HuH-7.5 (cell line): Measurements from ENCODE around the gene LENG1.
"Not testable (repeated sequence)": the region's sequence is repeated elsewhere in the genome, so short reads cannot be mapped to it uniquely, and the experiment has no call there.

Experiments used
- DNase-seq: peaks from one replicate; pipeline ENCODE4 v3.0.0; 2011; ENCODE audit warnings: low spot score

Gene LENG1

DNA sequence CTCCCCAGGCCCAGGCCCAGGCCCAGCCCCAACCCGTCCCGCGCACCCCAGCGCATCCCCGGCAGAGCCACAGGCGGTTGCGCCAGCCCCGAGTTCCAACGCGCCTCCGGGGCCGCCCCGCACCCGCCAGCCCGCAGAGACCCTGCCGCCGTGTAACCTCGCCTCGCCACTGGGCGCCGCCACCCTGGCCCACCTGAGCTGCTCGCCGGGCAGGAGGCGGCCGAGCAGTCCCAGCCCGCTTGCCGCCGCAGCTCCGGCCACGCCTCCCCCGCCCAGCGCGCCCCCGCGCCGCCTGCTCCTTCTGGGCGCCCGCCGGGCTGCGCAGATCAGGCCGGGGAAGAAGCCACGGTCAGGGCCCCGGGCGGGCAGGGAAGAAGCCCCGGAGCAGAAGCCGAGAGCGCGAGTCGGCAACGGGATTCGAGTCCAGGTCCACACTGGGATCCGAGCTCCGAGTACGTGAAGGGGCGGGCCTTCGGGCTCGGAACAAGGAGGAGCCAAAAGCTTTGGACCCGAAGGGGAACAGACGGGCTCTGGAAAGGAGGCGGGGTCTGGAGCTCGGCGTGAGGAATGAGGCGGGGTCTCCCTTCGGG is 29.7 kb upstream of the LENG1 start, which contains the start of gene MBOAT7:
Gene MBOAT7 (minus strand): TSS at position 436 of the 590 bp plus-strand sequence. CDS start 1,072 bp downstream, outside the sequence.
- no peak for DNase-seq

DNA sequence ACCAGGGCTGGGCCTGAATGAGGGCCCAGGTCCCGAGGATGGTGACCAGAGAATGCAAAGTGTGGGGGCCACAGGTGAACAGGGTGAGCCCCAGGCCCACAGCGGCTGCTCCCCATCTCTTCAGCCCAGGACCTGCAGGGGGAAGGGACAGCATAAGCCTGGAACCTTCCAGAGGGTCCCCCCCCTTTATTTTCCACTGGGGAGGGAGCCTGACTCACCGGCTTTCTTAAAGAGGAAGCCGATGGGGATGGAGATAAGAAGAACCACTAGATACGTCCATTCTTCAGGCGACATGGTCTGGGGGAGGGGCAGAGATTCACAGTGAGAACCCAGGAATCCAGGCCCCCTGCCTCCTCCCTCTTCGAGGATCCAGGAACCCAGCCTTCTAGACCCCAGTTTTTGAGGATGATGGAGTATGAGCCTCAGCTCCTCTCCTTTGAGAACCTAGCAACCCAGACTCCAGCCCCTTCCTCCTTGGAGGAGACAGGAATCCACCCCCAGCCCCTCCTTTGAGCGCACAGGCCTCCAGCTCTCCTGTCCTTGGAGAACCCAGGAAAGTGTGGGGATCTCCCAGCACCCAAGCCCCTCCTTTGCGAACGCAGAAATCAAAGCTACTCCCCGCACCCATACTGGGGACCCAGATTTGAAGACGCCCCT is 28.8 kb upstream of the LENG1 start:
- no peak for DNase-seq

DNA sequence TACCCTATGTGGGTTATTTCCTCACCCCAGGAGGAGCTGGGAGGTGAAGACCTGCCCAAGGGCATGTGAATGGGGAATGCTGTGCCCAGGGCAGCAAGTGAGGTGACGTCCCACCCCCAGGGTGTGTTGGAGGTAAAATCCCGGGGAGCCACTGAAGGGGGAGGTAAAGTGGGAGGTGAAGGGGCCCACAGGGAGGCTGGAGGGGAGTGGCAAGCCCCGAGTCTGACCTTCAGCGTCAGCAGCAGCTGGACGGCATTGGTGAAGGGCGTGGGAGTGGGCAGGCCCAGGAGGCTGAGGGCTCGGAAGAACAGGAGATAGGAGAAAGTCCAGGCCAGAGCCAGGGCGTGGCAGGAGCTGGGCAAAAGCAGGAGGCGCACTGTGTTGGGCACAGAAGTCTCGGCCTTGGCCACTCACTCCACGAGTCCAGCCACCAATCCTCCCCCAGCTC is 27.4 kb upstream of the LENG1 start:
- DNase-seq = no peak

DNA sequence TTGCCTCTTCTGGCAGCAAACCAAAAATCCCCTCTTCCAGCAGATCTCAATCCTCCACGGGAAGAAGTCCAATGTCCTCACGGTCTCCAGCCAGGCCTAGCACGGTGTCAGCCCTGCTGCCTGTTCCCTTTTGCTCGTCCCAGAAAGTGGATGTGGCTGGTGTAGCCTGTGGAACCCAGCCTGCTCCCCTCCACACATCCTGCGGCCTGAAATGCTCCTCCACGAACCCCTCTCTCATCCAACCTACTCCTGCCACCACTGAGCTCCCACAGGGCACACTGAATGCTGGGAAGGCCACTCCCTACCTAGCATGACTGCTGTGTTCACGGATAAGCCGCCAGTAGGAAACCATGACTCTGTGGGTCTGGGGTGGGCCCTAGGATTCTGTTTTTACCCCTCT is 26.8 kb upstream of the LENG1 start:
- DNase-seq = no peak

DNA sequence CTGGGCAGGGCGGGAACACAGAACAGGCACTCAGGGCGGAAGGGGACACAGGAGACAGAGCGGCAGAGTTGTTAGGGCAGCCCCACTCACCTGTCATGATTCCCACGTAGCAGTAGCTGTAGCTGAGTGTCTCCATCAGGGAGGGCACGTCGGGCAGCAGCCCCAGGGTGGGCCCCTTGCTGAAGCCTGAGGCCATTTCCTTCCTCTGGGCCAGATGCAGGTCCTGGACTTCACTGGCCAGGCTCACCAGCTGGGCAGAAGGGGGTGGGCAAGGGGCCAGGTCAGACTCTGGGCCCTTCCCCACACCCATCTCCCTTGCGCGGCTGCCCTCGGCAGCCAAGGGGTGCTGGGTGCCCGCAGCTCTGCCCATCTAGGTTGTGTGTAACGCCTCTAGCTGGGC is 23.9 kb upstream of the LENG1 start:
- DNase-seq = no peak

DNA sequence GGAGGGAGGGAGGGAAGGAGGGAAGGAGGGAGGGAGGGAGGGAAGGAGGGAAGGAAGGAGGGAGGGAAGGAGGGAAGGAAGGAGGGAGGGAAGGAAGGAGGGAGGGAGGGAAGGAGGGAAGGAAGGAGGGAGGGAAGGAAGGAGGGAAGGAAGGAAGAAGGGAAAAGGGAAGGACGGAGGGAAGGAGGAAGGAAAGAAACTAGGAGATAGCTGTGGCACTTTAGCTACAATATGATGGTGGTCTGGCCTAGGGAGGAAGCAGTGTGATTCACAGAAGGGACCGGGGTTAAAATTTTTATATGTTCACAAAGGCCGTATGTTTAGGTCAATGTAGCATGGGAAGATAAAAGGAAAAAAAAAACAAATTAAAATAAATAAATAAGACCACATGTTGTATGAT is 22.4 kb upstream of the LENG1 start:
- DNase-seq = not testable (repeated sequence)

DNA sequence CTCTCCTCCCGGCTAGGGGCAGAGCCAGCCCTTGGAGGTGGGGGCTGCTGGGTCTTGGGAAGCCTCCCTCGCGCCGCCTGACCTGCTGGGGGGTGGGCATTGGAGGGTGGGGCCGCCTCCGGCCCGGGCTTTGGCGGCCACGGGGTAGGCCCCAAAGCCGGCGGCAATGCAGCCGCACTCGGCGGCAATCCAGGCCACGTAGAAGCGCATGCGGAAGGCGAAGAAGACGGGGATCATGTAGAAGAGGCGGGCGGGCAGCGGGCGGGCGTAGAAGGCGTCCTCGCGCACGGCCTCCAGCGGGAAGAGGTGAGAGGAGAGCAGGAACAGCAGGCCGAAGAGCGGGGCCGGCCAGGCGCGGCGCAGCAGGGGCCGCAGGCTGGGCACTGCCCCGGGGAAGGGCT is 21.2 kb upstream of the LENG1 start:
- no peak for DNase-seq

DNA sequence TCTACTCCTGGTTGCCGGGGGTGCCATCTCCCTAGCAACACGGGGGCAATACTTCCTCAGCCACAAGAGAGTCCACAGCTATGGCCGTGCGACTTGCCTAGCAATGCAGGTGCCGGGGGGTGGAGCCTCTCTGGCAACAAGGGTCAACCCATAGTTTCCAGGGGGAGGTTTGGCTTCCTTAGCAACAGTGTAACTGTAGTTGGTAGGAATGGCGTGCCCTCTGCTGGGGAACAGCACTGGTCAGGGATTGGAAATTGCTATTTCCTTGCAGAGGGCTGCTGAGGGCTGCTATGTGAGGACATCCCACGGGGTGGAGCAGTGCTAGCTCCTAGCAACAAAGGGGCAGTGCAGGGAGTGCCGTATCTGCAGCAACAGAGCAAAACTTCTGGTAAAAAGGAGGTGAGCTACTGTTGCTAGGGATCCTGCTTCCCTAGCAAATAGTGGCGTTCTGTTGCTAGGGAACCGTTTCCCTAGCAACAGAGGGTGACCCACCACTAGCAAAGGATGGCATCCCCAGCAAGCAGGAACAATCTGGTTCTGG is 20.5 kb upstream of the LENG1 start:
- no peak for DNase-seq

DNA sequence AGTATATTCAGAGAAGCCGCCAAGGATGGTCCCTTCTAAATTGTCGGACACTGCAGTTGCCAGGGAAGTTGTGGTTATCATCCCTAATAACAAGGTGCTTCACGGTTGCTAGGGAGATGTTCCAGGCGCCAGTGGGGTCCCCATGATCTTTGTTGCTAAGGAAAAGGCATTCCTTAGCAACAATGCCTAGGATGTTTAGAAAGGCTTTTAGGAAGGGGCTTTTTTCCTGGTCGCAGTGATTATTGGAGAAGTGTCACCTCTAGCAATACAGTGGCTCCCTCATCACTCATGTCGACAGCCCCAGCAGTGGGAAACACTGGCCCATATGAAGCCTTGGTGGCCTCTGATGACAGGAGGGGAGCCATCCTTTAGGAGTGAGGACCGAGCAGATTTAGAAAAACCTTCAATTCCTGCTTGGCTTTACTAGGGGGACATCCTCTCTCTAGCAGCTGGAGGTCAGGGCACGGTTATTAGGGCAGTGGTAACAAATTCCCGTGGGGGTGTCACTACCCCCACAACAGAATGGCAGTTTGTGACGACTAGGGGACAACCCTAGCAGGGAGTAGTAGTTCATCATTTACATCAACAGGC is 19.8 kb upstream of the LENG1 start:
- no peak for DNase-seq

DNA sequence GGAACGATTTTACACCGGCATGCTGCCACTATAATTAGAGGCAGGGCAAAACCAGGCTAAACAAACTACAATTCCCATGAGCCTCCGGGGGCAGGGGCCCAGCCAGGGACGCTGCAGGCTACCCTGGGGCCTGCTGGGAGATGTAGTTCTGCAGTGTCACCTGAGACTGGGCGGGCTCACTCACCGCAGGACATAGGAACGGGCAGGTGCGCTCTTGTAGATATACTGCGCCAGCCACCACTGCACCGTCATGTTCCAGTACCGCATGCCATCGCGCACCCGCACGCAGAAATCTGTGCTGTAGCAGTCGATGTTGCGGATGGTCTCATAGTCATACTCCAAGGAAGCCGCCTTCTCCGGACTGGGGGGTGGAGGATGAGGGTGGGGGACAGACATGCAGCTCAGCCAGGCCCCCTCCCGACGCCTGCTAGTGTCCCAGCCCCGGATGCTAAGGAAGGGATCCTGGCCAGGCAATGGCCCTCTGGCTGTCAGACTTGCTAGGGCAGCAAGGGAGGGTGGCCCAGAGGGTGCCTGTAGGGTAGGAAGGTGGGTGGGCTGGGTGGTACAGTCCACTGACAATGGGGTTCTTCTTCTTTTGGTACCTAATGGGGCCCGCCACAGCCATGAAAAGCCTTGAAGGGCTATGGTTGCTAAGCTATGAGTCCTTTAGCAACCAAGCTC is 19.2 kb upstream of the LENG1 start:
- DNase-seq = no peak

DNA sequence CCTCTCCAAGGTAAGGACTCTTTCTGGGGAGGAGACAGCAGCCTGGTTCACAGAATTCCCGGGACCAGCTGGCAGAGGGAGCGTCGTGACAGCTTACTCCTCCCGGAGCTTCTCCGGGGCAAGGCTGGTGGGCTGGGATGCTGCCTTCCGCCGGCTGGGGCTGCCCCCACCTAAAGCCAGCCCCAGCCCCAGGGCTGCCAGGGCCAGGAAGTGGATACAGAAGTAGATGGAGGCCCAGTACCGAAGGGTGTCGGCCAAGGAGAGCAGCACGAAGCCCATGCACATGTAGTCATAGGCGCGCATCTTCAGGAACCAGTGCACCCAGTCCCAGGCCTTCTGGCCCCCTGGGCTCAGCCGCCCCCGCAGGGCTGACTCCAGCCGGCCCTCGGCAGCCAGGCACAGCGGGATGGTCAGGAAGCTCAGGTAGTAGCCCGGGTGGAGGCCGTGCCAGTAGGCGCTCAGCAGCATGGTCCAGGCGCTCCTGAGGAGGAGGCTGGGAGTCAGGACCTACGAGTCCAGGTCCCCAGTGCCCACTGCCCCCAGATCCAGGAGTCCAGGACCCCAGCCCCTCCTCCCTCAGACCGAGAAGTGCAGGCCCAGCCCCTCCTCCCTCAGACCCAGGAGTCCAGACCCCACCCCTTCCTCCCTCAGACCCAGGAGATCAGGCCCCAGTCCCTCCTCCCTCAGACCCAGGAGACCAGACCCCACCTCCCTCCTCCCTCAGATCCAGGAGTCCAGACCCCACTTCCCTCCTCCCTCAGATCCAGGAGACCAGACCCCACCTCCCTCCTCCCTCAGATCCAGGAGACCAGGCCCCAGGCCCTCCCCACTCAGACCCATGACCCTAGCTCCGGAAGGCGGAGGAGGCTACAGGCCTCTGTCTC is 14.7 kb upstream of the LENG1 start:
- DNase-seq = no peak

DNA sequence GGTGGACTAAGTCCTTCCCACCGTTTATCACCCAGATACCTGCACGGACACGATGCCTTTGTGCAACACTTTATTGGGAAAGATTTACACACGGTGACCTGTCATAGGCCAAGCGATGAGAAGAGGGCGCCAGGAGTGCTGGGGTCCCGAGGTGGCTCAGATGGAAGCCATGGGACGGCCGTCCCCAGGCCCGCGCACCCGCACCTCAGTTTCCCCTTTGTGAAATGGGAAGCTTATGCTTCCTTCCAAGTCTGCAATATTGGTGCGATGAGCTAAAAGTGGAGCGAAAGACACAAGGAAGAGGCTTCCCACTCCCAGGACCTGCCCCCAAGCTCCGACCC is 13.8 kb upstream of the LENG1 start:
- DNase-seq = no peak

DNA sequence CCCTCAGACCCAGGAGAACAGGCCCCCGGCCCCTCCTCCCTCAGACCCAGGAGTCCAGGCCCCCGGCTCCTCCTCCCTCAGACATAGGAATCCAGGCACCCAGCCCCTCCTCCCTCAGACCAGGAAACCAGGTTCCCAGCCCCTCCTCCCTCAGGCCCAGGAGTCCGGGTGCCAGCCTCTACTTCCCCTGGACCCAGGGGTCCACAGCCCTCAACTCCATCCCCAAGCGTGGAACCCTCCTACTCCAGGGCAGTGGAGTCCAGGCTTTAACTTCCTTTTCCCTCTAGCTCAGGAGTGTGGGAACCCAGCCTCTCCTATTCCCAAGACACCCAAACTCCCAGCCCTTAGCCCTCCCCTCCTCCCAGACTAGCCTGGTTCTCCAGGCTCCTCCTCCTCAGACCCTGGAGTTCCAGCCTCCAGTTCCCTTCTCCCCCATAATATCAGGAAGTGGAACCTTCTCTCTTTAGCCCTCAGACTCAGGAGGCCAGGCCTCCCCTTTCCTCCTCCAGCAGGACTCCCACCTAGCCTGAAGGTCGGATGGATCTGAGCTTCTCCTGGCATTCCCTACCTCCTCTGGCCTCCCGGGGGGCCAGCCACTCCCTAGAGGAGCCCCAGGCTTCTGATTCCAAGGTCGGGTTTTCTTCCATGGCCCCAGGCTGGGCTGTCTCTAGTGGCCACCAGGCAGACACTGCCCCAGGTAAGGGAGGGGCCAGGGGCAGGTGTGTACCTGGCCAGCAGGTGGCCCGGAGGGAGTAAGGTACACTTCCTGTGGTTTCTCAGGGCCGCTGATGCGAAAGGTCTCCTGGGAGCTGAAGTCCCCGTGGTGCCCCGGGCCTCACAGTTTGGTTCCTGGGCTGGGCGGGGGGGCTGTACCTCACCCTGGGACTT is 13.2 kb upstream of the LENG1 start, which contains the start of gene TMC4:
Gene TMC4 (minus strand): TSS at position 690 of the 888 bp plus-strand sequence. CDS start 43 bp downstream, at position 647.
- peak; percentile 66 for DNase-seq

DNA sequence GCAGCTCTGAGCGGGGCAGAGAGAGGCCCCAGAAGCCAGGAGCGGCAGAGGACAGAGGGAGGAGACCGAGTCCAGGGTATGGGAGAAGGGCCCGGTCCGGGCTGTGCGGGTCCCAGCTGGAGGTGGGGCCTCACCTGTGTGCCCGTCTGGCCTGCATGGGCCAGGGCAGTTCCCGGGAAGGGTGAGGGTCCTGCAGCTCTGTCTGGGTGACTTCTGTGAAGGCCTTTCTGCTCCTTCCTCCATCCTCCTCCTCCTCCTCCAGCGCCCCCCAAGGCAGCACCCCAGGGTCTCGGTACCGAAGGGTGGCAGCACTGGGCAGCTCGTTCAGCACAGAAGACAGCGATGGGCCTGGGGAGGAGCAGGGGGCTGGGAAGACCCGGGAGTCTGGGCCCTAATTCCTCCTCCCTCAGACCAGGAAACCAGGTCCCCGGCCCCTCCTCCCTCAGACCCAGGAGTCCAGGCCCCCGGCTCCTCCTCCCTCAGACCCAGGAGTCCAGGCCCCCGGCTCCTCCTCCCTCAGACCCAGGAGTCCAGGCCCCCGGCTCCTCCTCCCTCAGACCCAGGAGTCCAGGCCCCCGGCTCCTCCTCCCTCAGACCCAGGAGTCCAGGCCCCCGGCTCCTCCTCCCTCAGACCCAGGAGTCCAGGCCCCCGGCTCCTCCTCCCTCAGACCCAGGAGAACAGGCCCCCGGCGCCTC is 12.4 kb upstream of the LENG1 start:
- DNase-seq = not testable (repeated sequence)

DNA sequence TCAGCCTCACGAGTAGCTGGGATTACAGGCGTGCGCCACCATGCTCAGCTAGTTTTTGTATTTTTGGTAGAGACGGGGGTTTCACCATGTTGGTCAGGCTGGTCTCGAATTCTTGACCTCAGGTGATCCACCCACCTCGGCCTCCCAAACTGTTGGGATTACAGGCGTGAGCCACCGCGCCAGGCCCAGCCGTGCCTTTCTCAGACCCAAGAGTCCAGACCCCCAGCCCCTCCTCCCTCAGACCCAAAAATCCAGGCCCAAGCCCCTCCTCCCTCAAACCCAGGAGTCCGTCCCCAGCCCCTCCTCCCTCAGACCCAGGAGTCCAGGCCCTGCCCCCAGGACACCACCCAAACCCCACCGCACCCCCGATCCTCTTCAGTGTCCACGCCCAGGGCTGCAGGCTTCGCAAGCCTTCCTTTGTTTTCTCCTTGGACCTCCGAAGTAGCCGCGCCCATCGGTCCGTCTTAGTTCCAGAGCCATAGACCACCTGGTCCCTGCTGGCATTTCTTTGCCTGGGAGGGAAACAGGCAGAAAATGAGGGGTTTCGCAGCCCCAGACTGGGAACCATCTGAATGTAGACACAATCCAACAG is 9.7 kb upstream of the LENG1 start:
- DNase-seq = no peak

DNA sequence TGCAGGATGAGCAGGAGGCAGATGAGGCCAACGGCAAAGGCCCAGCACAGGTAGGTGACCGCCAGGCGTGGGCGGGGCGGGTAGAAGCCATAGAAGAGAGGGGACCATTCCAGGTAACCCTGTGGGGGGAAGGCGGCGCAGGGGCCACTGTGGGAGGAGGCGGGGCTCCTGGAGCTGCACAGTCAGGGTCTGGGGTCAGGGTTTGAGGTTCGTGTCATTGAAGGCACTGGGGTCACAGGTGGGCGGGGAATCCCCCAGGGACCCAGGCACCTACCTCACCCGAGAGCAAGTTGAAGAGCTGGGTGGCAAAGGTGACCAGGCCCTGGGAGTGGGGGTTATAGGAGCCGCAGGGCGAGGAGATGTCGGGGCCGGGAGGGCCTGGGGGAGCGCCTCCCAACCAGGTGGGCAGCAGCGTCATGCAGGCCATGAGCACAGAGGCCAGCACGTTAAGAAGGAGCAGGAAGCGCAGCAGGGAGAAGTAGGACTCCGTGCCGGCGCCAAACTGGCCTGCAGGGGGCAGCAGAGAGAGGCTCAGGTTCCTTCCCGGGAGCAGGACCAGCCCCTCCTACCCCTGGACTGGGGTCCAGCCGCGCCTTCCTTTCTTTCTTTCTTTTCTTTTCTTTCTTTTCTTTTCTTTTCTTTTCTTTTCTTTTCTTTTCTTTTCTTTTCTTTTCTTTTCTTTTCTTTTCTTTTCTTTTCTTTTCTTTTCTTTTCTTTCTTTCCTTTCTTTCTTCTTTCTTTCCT is 8.8 kb upstream of the LENG1 start:
- peak; percentile 95 for DNase-seq

DNA sequence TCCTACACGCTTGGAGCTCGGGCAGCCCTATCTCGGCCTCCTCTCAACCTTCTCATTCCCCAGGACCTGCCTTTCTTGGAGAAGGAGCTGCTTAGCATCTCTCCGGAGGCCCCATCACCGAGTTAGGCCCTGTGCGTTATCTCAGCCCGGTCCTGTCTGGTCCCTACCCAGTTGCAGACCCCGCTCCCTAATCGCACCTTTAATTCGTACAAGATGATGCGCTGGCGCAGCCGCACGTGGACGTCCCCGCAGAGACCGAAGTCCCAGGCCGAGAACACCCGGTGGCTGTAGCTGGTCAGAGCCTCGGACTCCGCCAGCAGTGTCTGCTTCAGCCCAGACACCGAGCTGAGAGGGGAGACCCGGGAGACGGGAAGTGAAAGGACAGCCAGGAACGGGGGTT is 5.7 kb upstream of the LENG1 start:
- no peak for DNase-seq

DNA sequence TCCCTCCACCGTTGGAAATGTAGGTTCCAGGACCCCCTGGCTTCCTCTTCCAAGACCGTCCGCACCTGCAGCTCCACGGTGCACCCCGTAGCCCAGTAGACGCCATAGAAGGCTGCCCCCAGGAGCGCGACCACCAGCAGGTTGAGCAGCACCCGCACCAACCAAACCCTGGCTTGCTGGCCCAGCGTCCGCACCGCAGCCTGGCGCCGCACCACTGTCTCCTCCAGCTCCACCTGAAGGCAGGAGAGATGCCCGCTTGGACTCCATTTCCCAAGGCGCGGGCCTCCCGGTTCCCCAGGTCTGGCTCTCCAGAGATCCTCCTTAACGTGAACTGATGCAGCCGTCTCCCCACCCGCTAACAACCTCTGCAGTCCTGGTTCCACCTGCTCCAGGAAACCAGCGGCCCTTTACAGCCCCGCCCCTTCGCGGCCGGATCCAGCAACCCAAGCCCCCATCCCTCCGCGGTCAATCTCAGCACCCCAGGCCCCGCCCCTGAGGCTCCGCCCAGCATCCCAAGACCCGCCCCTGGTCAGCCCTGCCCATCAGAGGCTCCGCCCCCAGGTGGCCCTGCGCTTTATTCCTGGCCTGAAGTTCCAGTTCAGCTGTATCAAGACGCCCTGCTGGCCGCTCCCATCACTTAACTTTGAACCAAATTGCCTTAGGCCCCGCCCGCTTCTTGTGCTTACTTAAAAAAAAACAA is 5.0 kb upstream of the LENG1 start:
- DNase-seq = no peak
